NCI-H345 treated with DMSO at 0.1 percent for 48 hours (cell line): ENCODE data around the gene FABP3.

Experiments
- DNase-seq: peaks from one replicate; lab custom pipeline; 2025; ENCODE audit not compliant: unreplicated experiment; lab: John Stamatoyannopoulos, UW

Gene FABP3

GRCh38 chr1:31324992-31325391 lies 47.9 kb downstream of the FABP3 start:
- no peak for DNase-seq

DNA sequence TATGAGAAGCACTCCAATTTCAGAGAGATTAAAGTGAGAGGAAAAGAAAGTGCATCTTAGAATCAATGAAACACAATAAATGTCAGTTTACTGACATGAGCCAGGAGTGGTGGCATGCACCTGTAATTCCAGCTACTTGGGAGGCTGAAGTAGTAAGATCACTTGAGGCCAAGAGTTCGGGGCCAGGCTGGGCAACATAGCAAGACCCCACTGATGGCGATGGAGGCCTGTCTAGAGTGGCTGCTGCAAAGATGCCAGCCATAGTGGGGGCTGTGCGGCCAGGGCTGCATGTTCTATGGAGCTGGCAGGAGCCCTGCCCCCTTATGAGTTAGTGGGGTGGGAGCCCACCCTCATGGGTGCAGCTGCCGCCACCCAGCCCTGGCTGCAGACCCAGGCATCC lies 48.8 kb downstream of the FABP3 start:
- DNase-seq: no peak

DNA sequence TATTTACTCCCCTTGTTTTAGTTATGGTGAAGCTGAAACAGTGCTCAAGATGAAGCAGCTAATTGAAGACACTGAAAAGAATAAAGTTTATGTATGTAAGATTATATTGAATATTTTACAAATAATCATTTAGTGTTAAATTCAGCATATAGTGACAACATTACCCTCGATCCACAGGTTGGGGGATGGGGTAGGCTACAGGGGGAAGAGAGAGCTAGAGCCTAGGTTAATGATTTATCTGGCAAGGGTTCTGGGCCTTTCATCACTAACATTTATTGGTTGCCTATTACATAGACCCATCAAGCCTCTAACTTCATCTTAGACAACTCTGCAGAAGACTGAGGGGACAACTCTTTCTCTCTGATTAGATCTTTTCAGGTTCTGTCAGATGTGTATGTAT lies 54.7 kb downstream of the FABP3 start:
- no peak for DNase-seq

GRCh38 chr1:31315902-31316301 lies 57.0 kb downstream of the FABP3 start:
- no peak for DNase-seq
